Measurements from ENCODE around the gene DSC1.
"Not testable (repeated sequence)": the region's sequence is repeated elsewhere in the genome, so short reads cannot be mapped to it uniquely, and the experiment has no call there.

The DSC1 gene

DNA sequence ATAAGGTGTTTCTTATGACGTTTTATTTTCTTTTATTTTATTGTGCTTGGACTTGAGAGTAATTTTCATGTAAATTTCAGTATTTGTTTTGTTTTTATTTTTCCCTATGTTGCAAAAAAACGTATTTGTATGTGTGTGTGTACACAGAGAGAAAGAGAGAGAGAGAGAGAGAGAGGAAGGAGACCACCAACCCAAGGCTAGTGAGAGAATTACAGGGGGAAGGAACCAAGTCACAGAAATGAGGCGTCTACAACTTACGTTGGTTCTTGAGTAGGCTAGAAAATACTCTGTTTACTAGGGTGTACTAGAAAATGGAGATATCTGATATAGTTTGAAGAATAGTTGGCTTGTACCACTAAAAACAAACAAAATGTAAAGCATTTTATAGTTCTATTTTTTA, 7.7 kb upstream of the DSC1 start:
- DNase-seq, result no peak

DNA sequence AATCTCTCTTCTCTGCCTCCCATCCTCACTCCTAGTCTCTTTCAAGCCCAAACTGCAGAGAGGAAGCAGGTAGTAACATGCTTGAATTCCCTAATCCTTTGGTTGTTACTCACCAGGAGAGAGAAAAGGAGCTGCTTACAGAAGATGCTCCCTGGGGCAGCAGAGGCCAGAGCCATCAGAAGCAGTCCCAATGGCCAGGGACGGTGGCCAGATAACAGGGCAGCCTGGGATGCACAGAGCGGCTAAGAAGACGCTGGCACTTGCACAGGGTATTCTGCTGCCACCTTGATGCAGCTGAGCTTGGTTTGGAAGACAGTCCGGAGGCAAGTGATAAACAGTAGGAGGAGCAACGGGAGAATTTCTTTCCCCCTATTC, 250 bp downstream of the DSC1 start:
- DNase-seq, result no peak

DNA sequence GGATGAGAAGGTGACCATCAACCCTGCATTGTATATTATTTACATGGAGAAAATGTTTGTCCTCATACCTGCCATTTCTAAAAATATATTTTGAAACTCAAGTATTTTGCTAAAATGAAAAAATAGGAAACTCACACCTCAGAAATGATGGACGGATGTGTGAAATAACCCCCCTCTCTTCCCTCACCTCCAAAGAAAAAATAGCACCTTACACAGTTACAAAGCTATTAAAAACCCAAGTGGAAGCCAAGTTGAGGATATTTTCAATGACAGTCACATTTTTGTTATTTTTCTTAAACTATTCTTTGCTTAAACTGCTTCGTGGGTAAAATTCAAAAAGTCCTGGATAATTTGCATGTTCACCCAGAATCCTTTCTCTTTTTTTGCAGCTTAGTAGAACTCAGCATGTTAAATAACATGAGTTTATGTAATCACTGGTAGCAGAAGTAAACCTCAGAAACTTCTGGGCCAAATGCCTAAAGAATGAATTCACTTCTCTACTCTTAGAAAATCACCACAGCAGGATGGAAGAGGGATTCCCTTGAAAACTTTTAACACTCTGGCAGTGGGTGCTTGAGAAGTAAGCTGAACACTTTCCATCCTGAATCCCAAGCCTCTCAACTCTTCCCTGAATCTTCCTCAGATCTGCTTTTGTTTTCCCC, 768 bp downstream of the DSC1 start:
- no peak for DNase-seq

DNA sequence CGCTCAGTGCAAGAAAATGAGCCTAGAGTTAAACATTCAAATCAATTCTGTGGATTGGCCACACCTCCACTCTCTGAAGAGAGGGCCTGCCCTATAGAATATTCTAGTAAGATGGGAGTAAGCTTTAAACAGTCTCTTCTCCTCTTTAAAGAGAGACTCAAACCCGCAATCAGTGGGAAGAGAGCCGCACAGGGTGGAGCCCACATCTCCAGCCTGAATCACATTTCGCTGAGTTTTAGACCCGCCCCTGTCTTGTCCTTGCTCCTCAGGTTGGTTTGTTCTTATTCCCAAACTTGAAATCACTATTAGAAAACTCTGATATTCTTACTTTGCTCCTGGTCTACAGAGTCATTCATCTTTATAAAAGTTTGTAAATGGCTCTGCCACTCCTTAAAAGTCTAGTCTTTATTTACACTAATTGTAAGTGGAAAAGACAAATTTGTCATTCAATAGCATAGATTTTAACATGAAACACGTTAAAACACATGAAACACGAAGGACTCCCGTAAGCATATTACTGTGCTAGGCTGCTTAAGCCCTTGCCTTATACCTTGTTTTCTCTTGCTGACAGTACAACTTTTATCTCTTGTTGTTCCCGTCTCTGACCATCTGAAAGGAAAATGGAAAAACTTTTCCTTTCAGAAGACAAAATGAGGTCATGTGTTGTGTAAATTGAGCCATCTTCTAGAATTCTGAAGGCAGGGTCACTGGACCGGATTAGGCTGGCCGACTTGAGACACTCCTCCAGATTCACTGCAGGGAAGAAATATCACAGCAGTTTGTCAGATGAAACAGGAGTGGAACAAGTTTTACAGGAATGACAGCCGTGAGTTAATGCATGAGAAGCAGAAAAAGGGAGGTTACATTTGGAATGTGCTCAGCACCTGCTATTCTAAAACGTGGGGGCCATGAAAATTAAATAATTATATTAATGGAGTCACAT, 5.6 kb downstream of the DSC1 start:
- DNase-seq, result no peak

DNA sequence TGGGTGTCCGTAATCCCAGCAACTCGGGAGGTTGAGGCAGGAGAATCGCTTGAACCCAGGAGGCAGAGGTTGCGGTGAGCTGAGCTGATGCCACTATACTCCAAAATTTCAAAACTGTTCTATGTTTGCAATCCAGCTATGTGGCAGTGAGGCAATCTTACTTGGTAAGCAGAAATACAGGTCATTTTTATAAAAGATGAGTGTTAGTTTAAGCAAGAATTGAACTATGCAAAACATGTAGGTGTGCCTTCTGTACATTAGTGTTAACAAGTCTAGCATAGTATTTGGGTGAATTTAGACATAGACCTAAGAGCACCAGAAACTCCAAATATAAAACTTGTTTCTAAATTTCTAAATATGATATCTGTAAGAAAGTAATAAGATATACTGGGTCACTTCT, 7.2 kb downstream of the DSC1 start:
- DNase-seq, result no peak

DNA sequence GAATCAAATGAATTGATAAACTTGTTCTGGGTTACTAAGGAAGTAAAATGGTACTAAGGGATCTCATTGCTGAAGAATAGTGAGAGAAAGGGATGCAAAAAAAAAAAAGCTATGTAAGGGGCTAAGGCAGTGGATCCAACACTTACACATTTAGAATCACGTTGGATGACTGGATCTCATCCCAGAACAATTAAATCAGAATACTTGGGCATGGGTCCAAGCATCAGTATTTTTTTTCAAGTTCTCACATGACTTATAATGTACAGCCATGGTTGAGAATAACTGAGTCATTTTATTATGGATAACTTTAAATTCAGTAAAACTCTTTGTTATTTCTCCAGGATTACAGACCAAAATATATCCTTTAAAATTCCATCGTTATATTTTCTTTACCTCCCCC, 8.5 kb downstream of the DSC1 start:
- DNase-seq, result no peak

DNA sequence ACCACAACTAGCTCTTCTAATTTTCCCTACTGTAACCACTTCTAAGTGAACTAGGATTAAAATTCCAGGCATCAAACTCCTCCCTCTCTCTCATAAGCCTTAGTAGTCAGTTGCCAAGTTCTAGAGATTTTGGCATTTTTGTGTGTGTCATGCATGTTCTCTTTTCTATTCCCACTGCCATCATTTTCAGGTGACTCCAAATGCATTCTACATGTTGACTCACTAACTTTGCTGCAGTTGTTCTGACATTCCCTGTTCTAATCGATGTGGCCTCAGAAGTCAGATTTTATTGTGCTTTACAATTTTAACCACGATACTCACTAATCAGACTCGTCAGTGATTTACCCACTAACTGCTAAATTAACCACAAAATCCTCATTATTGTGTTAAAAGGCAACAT, 13.3 kb downstream of the DSC1 start:
- no peak for DNase-seq

DNA sequence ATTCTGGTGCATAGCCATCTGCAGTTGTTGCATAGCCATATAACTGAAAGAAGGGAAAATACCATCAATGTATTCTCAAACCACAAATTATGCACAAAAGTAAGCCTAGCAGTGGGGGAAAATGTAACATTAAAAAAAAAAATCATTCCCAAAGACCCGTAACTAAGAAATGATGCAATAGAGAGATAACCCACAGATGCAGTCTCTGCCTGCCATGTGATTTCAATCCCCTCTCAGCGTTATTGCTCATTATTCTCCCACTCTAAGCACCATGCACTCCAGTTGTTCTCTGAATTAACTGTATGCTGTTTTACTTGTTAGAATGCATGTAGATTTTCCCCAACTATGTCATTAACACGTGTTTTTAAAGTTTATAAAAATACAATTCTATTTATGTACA, 14.1 kb downstream of the DSC1 start:
- no peak for DNase-seq

DNA sequence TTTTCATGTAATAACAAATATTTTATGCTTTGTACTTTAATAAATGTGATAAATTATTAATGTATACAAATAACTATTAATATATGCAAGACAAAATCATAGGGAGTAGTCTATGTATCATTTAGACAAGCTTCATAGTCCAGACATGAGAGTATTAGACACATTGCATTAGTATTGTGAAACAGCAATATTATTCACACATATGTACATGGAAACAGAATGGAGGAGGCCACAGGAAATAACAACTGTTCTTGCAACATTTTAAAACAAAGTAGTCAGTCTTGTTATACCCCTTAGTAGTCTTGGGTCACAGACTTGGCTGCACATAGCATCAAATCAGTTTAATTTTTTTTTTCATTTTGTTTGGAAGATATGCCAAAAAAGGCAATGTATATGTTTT, 15.8 kb downstream of the DSC1 start:
- no peak for DNase-seq

DNA sequence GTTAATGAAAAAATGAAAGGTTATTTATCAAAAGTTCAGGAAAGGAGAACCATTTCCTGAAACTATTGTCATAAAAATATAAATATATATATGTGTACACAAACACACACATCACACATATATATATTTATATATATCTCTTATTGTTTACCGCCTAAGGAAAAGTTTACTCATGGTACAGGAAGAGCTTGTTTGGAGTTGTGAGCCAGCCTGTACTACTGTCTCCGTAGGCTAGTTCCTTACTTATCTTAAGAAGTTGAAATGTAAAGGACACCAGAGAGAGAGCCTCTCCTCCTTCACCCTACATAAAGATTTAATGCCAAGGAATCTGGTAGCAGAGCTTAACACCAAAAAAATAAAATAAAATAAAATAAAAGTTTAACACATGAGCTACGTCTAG, 19.6 kb downstream of the DSC1 start:
- DNase-seq, result no peak

DNA sequence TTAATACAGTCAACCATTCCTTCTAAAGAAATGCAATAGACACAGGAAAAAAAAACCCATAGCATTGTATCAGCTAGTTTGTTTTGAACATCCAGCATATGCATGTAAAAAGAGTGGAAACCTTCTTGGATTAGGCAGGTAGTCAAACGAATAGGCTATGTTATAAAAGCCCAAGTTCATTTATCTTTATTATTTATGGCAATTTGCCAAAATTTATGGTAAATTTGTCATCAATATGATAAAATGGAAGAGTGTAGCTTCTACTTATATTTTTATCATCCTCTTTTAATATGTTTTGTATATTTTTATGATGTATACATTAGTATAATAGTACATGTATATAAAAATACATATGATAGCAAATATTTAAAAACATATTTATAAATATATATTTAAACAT, 23.9 kb downstream of the DSC1 start:
- no peak for DNase-seq

DNA sequence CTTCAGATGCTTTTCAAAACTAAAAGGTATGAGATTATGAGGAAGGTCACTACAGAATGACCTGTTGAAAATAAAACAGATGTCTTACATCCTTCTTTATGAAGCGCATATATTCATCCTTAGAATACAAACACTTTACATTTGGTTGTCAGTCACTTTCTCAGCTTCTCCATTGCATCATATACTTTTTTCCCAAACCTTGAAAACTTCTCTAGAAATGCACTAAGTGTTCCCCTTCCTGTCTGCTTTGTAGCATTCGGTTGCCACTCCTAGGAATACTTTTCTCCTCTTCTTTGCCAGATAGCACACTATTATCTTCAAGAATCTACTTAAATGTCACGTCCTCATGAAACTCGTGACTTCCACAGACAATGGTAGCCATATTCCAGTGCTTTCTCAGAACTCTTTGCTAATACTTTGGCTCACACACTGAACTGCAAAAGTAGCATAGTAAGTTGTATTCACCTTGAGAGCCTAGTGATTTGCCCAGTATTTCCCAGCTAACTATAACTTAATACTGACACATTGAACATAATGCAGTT, 27.6 kb downstream of the DSC1 start:
- no peak for DNase-seq

DNA sequence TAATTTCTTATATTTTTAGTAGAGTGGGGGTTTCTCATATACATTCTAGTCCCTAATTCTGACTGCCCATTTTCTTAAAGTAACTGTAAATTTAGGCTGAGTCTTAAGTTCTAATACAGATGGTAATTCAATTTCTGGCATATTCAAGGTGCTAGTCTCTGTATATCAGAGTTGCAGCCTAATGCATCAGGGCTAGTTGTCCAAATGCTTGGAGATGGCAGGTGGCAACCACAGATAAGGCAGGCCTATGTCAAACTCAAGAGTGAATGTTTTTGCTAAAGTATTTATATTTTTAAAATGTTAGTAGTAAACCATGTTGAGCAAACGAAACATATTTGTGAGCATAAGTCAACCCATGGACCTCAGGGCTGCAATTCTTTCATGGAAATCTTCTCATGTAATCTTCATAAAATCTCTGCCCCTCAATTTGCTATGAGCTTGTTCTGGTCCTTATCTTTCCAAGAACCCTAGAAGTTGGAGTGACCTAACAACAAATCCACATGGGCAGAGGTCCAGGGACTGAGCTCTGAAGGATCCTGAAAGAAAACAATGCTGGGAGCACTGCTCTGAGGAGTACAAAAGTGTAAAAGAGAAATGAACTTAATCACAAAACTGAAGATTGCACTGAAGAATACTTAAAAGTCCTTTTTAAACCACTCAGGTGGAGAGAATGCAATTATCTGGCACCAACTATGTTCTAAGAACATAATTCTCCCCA, 33.1 kb downstream of the DSC1 start:
- no peak for DNase-seq

DNA sequence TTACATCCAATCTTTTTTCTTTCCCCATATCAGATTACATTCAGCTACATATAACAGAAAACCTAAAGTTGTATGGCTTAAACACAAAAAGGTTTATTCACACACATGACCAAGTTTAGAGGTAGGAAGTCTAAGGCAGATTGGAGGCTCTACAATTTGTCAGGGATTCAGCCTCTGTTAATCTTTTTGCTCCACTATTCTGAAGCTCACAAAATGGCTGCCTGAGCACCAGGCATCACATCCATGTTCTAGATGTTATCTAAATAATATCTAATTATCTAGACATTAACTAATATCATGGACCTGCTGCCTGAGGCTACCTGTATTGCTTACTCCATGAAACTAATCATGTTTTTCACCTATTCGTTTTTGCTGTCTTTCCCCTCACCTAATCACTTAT, 36.8 kb downstream of the DSC1 start:
- DNase-seq, result no peak

DNA sequence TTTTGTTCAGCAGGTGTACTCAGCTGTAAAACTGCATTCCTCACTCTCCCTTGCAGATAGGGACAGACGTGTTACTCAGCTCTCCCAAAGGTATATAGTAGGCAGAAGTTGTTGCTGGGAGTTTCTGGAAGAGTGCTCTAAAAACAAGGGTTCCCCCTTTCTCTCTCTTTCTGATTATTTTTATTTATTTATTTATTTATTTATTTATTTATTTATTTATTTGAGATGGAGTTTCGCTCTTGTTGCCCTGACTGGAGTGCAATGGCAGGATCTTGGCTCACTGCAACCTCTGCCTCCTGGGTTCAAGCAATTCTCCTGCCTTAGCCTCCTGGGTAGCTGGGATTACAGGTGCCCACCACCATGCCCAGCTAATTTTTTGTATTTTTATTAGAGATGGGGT, 39.5 kb downstream of the DSC1 start:
- DNase-seq, result not testable (repeated sequence)

DNA sequence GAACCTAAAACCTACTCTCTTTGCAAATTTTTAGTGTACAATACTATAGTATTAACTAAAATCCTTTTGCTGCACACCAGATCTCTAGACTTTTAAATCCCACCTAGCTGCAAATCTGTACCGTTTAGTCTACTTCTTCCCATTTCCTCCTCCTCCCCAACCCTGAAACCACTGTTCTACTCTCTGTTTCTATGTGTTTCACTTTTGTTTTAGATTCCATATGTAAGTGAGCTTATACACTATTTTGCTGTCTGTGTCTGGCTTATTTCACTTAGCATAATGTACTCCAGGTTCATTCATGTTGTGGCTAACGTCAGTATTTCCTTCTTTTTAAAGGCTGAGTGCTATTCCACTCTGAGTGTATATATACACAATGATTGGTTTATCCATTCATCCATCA, 42.1 kb downstream of the DSC1 start:
- no peak for DNase-seq

DNA sequence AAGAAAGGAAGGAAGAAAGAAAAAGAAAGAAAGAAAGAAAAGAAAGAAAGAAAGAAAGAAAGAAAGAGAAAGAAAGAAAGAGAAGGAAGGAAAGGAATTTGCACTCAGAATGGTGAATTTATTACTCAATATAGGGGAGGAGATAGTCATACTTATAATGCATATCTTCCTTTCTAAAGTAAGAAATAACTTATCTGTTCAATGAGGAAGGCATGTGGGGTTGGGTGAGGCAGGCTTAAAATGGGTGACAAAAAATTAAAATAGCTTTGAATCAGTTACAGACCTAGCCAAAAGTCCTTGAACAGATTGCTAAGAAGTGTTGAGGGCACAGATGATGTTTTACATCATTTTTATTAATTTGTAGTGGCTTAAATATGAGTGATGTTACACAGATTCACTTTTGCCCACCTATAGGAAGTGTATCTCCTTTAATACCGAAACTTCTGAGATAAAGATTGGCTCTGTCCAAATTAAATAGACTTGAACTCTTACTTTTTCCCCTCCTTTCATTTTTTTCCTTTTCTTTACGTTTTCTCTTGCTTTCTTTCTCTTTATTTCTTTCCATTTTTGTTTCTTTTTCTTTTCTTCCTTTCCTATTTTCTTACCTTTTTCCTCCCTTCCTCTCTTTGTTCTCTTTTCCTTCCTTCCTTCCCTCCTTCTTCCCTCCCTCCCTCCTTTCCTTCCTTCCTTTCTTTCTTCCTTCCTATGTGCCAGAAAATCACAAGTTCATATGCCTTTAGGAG, 45.6 kb downstream of the DSC1 start:
- no peak for DNase-seq

DNA sequence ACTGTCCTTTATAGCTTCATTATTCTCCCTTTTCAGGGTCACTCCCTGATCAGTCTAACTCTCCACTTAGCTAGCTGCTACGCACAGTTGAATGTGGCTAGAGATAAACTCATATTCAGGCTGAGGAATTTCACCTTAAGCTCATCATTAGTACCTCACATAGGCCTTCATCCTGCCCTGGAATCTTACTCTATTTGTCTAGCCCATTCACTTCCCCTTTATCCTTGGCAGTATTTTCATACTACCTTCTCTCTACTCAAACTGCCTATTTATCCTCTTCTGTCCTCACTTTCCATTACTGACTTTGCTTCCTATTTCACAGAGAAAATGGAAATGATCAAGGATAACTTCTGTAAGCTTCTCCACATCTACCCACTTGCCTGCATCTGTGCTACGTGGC, 49.9 kb downstream of the DSC1 start:
- DNase-seq, result no peak

DNA sequence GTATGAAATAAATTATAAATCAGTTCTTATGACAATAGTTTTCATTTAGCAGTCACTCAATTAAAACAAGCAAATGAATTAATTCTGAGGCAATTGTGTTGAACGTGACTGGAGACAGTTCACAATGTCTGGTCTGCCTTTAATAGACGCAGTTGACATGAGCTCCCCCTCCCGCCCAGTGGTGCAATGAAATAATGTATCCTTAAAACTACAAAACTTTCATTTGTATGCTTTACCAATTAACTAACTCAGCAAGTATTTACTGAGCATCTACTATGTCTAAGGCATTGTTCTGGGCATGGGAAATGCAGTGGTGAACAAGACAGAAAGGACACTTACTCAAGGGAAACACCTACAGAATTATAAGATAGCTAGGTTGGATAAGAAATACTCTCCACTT, 56.9 kb downstream of the DSC1 start:
- no peak for DNase-seq

DNA sequence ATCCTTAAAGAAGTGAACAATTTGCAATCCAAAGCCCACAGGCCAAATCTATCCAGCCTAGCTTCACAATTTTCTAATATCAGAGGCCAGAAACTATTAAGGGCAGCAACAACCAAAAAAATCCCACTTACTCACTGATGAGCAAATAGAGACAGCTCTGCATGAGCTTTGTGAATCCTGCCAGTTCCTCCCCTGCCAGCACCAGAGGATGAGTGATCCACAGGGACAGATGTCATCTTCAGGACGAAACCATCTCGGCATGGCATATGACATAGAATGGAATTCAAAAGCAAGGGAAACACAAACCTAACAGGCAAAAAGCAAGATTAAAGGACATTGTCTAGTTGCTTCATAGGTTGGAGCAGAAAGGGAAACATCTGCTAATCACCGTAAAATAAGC, 58.2 kb downstream of the DSC1 start:
- no peak for DNase-seq

DNA sequence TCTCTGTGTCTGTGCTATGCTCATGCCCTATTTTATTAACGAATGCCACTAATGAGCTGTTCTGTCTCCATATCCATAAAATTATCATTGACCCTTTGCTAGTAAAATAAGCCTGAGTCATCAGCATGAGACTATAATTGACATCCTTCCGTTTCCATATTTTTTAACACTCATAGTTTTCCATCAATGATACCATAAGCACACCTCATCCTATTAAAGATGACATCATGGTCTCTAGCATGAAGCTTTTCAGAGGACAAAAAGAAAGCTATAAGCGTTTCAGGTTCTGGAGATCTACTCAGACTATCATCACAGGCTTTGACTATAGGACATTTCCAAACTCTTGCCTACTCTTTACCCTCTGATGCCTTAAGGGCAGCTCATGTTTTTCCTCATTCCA, 59.2 kb downstream of the DSC1 start:
- DNase-seq, result no peak

DNA sequence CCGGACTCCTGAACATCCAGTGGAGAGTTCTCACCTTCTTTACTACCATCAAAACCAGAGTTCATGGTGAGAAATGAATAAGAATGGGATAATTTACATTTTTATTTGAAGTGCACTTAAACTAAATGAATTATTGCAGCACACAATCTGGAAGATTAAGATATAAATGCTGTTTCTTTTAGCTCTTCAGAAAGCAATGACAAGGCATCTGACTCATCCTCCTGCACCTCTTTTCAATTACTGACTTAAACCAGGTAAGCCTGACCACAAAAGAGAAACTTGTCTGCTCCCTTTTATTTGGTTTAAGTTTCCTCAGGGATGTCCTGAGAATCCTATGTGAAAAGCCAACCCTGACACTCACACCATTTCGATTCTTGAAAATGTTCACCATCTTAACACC, 59.7 kb downstream of the DSC1 start:
- no peak for DNase-seq
